Heart right ventricle (tissue), 16 donors: Measurements from ENCODE around the gene EEF1AKMT2. TPM values are rescaled to one million over a fixed set of nuclear protein-coding genes. Genes with fewer than 3 reads are reported as not detected.

Experiments
- ATAC-seq, 8 donors: fragments of 200-7000 bp; cut with Tn5 transposase; one replicate each; pipeline ENCODE4 v1.9.1; 2020; ENCODE audit warnings: mild to moderate bottlenecking in 8 of 8, moderate library complexity in 8 of 8, moderate number of reproducible peaks in 1 of 8
- DNase-seq, 2 donors: peaks; one replicate each; pipeline ENCODE4 v3.0.0-alpha.2; 2020
- H3K27ac ChIP-seq, 10 donors: fragments of 200-600 bp; sonication (generic) in 2 of 10; one replicate each; pipeline versions ENCODE4 v1.5.0 to v1.8.0; 2020 to 2022; ENCODE audit warnings: mild to moderate bottlenecking in 3 of 10
- H3K27me3 ChIP-seq, 7 donors: fragments of 200-600 bp; one replicate each; pipeline ENCODE4 v1.8.0; 2021 to 2022; ENCODE audit warnings: mild to moderate bottlenecking in 2 of 7
- H3K36me3 ChIP-seq, 9 donors: fragments of 200-600 bp; sonication (generic) in 1 of 9; one replicate each; pipeline versions ENCODE4 v1.5.0 to v1.8.0; 2020 to 2022; ENCODE audit warnings: mild to moderate bottlenecking in 2 of 9
- H3K4me1 ChIP-seq, 9 donors: fragments of 200-600 bp; sonication (generic) in 1 of 9; one replicate each; pipeline versions ENCODE4 v1.5.0 to v1.8.0; 2020 to 2022; ENCODE audit warnings: mild to moderate bottlenecking in 4 of 9
- H3K4me3 ChIP-seq, 10 donors: fragments of 200-600 bp; sonication (generic) in 2 of 10; one replicate each; pipeline versions ENCODE4 v1.5.0 to v1.8.0; 2020 to 2022; ENCODE audit warnings: mild to moderate bottlenecking in 7 of 10, moderate library complexity in 2 of 10
- H3K9me3 ChIP-seq, 11 donors: fragments of 200-600 bp in 10 of 11; sonication (generic) in 2 of 11; one replicate each; pipeline versions ENCODE4 v1.5.0 to v1.8.0; 2013 to 2022; ENCODE audit warnings: mild to moderate bottlenecking in 2 of 11, control low read depth in 1 of 11, moderate library complexity in 1 of 11
- CTCF ChIP-seq, 9 donors: fragments of 200-600 bp; sonication (generic) in 2 of 9; IDR thresholded peaks; one replicate each; pipeline versions ENCODE4 v1.5.0 to v1.8.0; 2021 to 2022; ENCODE audit warnings: antibody characterized with exemption in 9 of 9, mild to moderate bottlenecking in 5 of 9, moderate library complexity in 1 of 9
- WGBS, 2 donors: extraction: QIAGEN DNeasy Blood & Tissue Kit; methylation state at CpG; one replicate each; pipeline ENCODE4 v1.1.7; 2013; ENCODE audit warnings: inconsistent platforms in 1 of 2; 5-methylcytosine and 5-hydroxymethylcytosine counted together
- intact Hi-C, 10 donors: fragments of 100-400 bp; cut with DNase I; formaldehyde crosslinking; loops; one replicate each; pipeline versions ENCODE4 v1.11.1 to v1.14.2; 2022
- polyA plus RNA-seq, 2 donors: library from polyadenylated mRNA; stranded (reverse); fragments of 200-250 nt; gene quantifications; one replicate each; pipeline ENCODE4 v1.2.3, GENCODE V29; 2013
- total RNA-seq, 10 donors: library from RNA; stranded (reverse); fragmentation: NEBNext Ultra II Directional in 3 of 10; extraction: Animal tissue kit (Norgen Biotek cat#: 25700) in 3 of 10; gene quantifications; one replicate each; pipeline versions ENCODE4 v1.2.1 to v1.2.4, GENCODE V29; 2021 to 2023
- donor health status: Arrhythmogenic right ventricular cardiomyopathy.
- donor health status: ischemic (EF 13 %, LVEDD 7.1; RV severe dilation, severe dysfunction).
- donor health status: healthy with polysubstance abuse.
- donor health status: DM: no; HTN: yes; CAD: no.
- donor health status: DM: no; HTN: no; CAD: no.
- donor health status: ischemic (EF 25% LVEDD 6.9; RV normal size, moderate dysfunction).
- donor health status: ischemic (EF 25% LVEDD 5.7; RV mildly dilated, moderate dysfunction).
- donor health status: healthy.
- donor health status: DM: yes; HTN: yes; CAD: no.
- donor health status: Ischemic cardiomyopathy.
- donor health status: ischemic (EF 35%, LVEDD 5.7; RV mildly dilated, moderate dysfunction).
- donor health status: nonischemic (EF 11% LVEDD 7.7; RV severe dilation, severe dysfunction).
- donor health status: DM: yes; HTN: yes; CAD: no.
- donor health status: PGD.
- donor health status: ischemic (EF 29% LVEDD 5.4; RV normal size, mild dysfunction).
- donor health status: nonischemic (EF 23%, LVEDD 6.1; RV moderate dilation, normal function).

Gene EEF1AKMT2
- total and polyA plus RNA-seq, 12 donors, result 7.4 to 18.8 (median 13.0) TPM

- H3K27ac ChIP-seq, result peak overlapping the region; percentile 61 to 86 (median 83)
- no peak for TF ChIP-seq CTCF (IDR thresholded peaks at IDR 0.05)
Measured at GRCh38 chr10:124740369-124741280, 51.1 kb downstream of the EEF1AKMT2 start.

GRCh38 chr10:124739986-124740368 lies 51.7 kb downstream of the EEF1AKMT2 start:
- Histone ChIP-seq H3K4me3 (peak overlapping the region in 5 of 10 donors; percentile 11 to 86 (median 80)), H3K27ac (peak overlapping the region; percentile 61 to 86 (median 83)), H3K9me3 (no peaks in the 10 kb centered on the region), H3K27me3 (no peaks in the 10 kb centered on the region), H3K36me3 (no peaks in the 10 kb centered on the region), H3K4me1 (peaks cover 56 to 85% (median 83%) of the 10 kb centered on the region in 9 donors)
- WGBS, 2 donors, result 35 to 50% methylated on average over 7 of the region's 7 CpGs
- ATAC-seq (no peak), DNase-seq (no peak)
- TF ChIP-seq CTCF (IDR thresholded peaks at IDR 0.05), result no peak
- intact Hi-C loops, result loop anchor here (2.0 to 10.0 kb wide), 13 partner anchors 19 to 325 kb away; partner anchors contain the start of gene OAT (in 2 of the 10)

More at GRCh38 chr10:124740369-124741280, 51.1 kb downstream of the EEF1AKMT2 start:
- H3K9me3 ChIP-seq, result no peaks in the 10 kb centered on the region
- intact Hi-C loops, result loop anchor here in 8 of 10 donors (1.0 to 10.0 kb wide), 13 partner anchors 20 to 326 kb away; partner anchors contain the start of gene OAT (in 2 of the 8)
- ATAC-seq, result peak in 5 of 8 donors; percentile 13 to 38 (median 35)
- WGBS, 2 donors, result 18 to 20% methylated on average over 18 of the region's 18 CpGs
- H3K36me3 ChIP-seq, result no peaks in the 10 kb centered on the region
- H3K27me3 ChIP-seq, result no peaks in the 10 kb centered on the region
- peak in 1 of 2 donors; percentile 65 for DNase-seq
- H3K4me3 ChIP-seq, result peak overlapping the region in 7 of 10 donors; percentile 0 to 86 (median 78)
- peaks cover 52 to 85% (median 83%) of the 10 kb centered on the region in 9 donors for H3K4me1 ChIP-seq

- no peaks in the 10 kb centered on the region for H3K9me3 ChIP-seq
- H3K27me3 ChIP-seq, result no peaks in the 10 kb centered on the region
- no peak overlapping the region for H3K4me3 ChIP-seq
- intact Hi-C loops, result loop anchor here in 5 of 10 donors (5.0 to 10.0 kb wide), 4 partner anchors 37 to 107 kb away; no protein-coding TSS in a partner anchor
- H3K4me1 ChIP-seq, result peaks cover 61 to 87% (median 86%) of the 10 kb centered on the region in 9 donors
- no peaks in the 10 kb centered on the region for H3K36me3 ChIP-seq
- ATAC-seq (no peak), DNase-seq (no peak)
- H3K27ac ChIP-seq, result peak overlapping the region; percentile 20 to 86 (median 83)
- no peak for TF ChIP-seq CTCF (IDR thresholded peaks at IDR 0.05)
- WGBS, 2 donors, result 59 to 63% methylated on average over 13 of the region's 13 CpGs
Measured at GRCh38 chr10:124739119-124739921, 52.4 kb downstream of the EEF1AKMT2 start.

GRCh38 chr10:124738441-124738840 lies 53.2 kb downstream of the EEF1AKMT2 start:
- peaks cover 70 to 95% (median 94%) of the 10 kb centered on the region in 9 donors for H3K4me1 ChIP-seq
- H3K9me3 ChIP-seq, result no peaks in the 10 kb centered on the region
- H3K36me3 ChIP-seq, result no peaks in the 10 kb centered on the region
- no peak for TF ChIP-seq CTCF (IDR thresholded peaks at IDR 0.05)
- WGBS, 2 donors, result 61 to 62% methylated on average over 6 of the region's 6 CpGs
- no peak overlapping the region for H3K4me3 ChIP-seq
- intact Hi-C loops, result loop anchor here in 5 of 10 donors (5.0 to 10.0 kb wide), 4 partner anchors 36 to 106 kb away; no protein-coding TSS in a partner anchor
- H3K27ac ChIP-seq, result peak overlapping the region in 7 of 10 donors; percentile 54 to 86 (median 83)
- no peaks in the 10 kb centered on the region for H3K27me3 ChIP-seq
- ATAC-seq (no peak), DNase-seq (no peak)
